B cell (primary cell): ENCODE measurements around the gene XCL2. TPM values are rescaled to one million over a fixed set of nuclear protein-coding genes. Genes with fewer than 3 reads are reported as not detected.

Experiments used
- ATAC-seq: fragments of 200-7000 bp; cut with Tn5 transposase; one replicate; pipeline ENCODE4 v1.10.0; 2021; ENCODE audit warnings: low read depth, mild to moderate bottlenecking, moderate number of reproducible peaks, moderate library complexity
- CTCF ChIA-PET: fragments of 350-600 bp; sonication (Branson Sonifier 250); formaldehyde crosslinking; loops from one replicate; lab custom pipeline; 2021; ENCODE audit warnings: antibody characterized with exemption, inconsistent platforms; lab: Charles Lee
- POLR2A ChIA-PET: fragments of 350-600 bp; sonication (Branson Sonifier 250); formaldehyde crosslinking; loops from one replicate; lab custom pipeline; 2021; ENCODE audit warnings: antibody characterized with exemption; lab: Charles Lee
- DNase-seq: peaks from one replicate; pipeline ENCODE4 v3.0.0; 2013
- H2AFZ ChIP-seq: 2 replicates; pipeline ENCODE4 v1.6.1; 2012; ENCODE audit warnings: mild to moderate bottlenecking, low read depth, low read length; ENCODE audit not compliant: insufficient read depth, poor library complexity, severe bottlenecking
- H3K27ac ChIP-seq, 2 donors: 1 replicate in 1 of 2; 2 replicates in 1 of 2; pipeline ENCODE4 v1.5.1; 2012 to 2013; ENCODE audit warnings: low read length in 2 of 2, mild to moderate bottlenecking in 2 of 2, moderate library complexity in 1 of 2
- H3K27me3 ChIP-seq, 4 experiments: fragments of 200-600 bp in 1 of 4; sonication (generic) in 1 of 4; replicated peaks in 1 of 4; 1 replicate in 2 of 4; 2 replicates in 2 of 4; pipeline versions ENCODE4 v1.6.1 to v1.7.0; 2013 to 2016; ENCODE audit warnings: low read length in 3 of 4, mild to moderate bottlenecking in 2 of 4, mixed read lengths in 1 of 4, moderate library complexity in 1 of 4; ENCODE audit not compliant: insufficient read depth in 4 of 4, control insufficient read depth in 3 of 4; ENCODE audit errors: control extremely low read depth in 1 of 4
- H3K36me3 ChIP-seq, 2 experiments: replicated peaks in 1 of 2; 1 replicate in 1 of 2; 2 replicates in 1 of 2; pipeline versions ENCODE4 v1.6.1 to v1.7.1; 2013; ENCODE audit warnings: low read length in 1 of 2; ENCODE audit not compliant: insufficient read depth in 2 of 2, control insufficient read depth in 1 of 2; ENCODE audit errors: control extremely low read depth in 1 of 2, extremely low read depth in 1 of 2
- H3K4me1 ChIP-seq, 2 donors: fragments of 200-600 bp in 1 of 2; sonication (generic) in 1 of 2; 1 replicate in 1 of 2; 2 replicates in 1 of 2; pipeline versions ENCODE4 v1.5.1 to v1.6.1; 2013 to 2017; ENCODE audit warnings: low read length in 2 of 2; ENCODE audit not compliant: control insufficient read depth in 2 of 2, insufficient read depth in 2 of 2
- H3K4me2 ChIP-seq: replicated peaks from 2 replicates; pipeline ENCODE3; 2012; ENCODE audit warnings: mild to moderate bottlenecking, low read depth, low read length; ENCODE audit not compliant: poor library complexity, severe bottlenecking
- H3K4me3 ChIP-seq, 5 experiments: fragments of 200-600 bp in 1 of 5; sonication (generic) in 1 of 5; 1 replicate in 3 of 5; 2 replicates in 2 of 5; pipeline versions ENCODE4 v1.5.1 to v1.7.0; 2011 to 2016; ENCODE audit warnings: low read length in 4 of 5, mild to moderate bottlenecking in 4 of 5, low read depth in 2 of 5, control low read depth in 1 of 5, moderate library complexity in 1 of 5; ENCODE audit not compliant: insufficient read depth in 1 of 5; ENCODE audit errors: control extremely low read depth in 1 of 5, extremely low read depth in 1 of 5
- H3K79me2 ChIP-seq: fragments of 200-600 bp; sonication (generic); one replicate; pipeline ENCODE4 v1.6.0; 2016; ENCODE audit warnings: low read length; ENCODE audit not compliant: control insufficient read depth, insufficient read depth
- H3K9ac ChIP-seq: fragments of 200-600 bp; sonication (generic); 2 replicates; pipeline ENCODE4 v1.6.1; 2017; ENCODE audit warnings: mild to moderate bottlenecking, low read length, moderate library complexity
- H3K9me3 ChIP-seq, 3 donors: one replicate each; pipeline versions ENCODE4 v1.6.1 to v1.7.1; 2013; ENCODE audit warnings: low read length in 2 of 3; ENCODE audit not compliant: control insufficient read depth in 2 of 3, insufficient read depth in 1 of 3; ENCODE audit errors: control extremely low read depth in 1 of 3
- H4K20me1 ChIP-seq: 2 replicates; pipeline ENCODE4 v1.6.0; 2012; ENCODE audit warnings: mild to moderate bottlenecking, low read length; ENCODE audit not compliant: insufficient read depth, control insufficient read depth, poor library complexity, severe bottlenecking
- H3K27ac Mint-ChIP-seq: one replicate; pipeline ENCODE4 v1.8.0; 2021; ENCODE audit warnings: mixed read lengths
- H3K27me3 Mint-ChIP-seq: one replicate; pipeline ENCODE4 v1.8.0; 2021; ENCODE audit warnings: mixed read lengths
- H3K4me1 Mint-ChIP-seq: one replicate; pipeline ENCODE4 v1.8.0; 2021; ENCODE audit warnings: mixed read lengths
- H3K4me3 Mint-ChIP-seq: one replicate; pipeline ENCODE4 v1.8.0; 2021; ENCODE audit warnings: mixed read lengths
- H3K9me3 Mint-ChIP-seq: one replicate; pipeline ENCODE4 v1.8.0; 2022; ENCODE audit warnings: mixed read lengths; ENCODE audit not compliant: insufficient read depth
- CTCF ChIP-seq: fragments of 200-600 bp; IDR thresholded peaks from one replicate; pipeline ENCODE4 v1.8.0; 2022; ENCODE audit warnings: antibody characterized with exemption, mild to moderate bottlenecking
- EZH2 ChIP-seq: IDR thresholded peaks from 2 replicates; pipeline ENCODE4 v1.6.1; 2012; ENCODE audit warnings: borderline replicate concordance, low read depth, mild to moderate bottlenecking, moderate library complexity, low read length; ENCODE audit not compliant: insufficient read depth, poor library complexity, severe bottlenecking
- WGBS: methylation state at CpG from one replicate; pipeline ENCODE4 v1.1.5; 2013; ENCODE audit warnings: missing lambda C conversion rate; ENCODE audit not compliant: insufficient coverage; 5-methylcytosine and 5-hydroxymethylcytosine counted together
- intact Hi-C: fragments of 100-400 bp; cut with micrococcal nuclease; formaldehyde crosslinking; loops from one replicate; pipeline ENCODE4 v1.10.0; 2022
- polyA plus RNA-seq: library from polyadenylated mRNA; depleted of rRNA; stranded (reverse); fragments of >200 nt; gene quantifications from 2 replicates; pipeline ENCODE4 v1.2.3, GENCODE V29; 2012
- total RNA-seq, 2 donors: library from RNA; stranded (reverse); fragments of 120-200 nt in 1 of 2; gene quantifications; 1 replicate in 1 of 2; 2 replicates in 1 of 2; pipeline versions ENCODE4 v1.2.3 to v1.2.4, GENCODE V29; 2013 to 2022

Gene XCL2
- total and polyA plus RNA-seq, 2 donors (not counting 1 experiment from before 2014, with no cell fraction given) = 1.5 TPM; not detected in 1

- ChIA-PET CTCF (no interaction called here), POLR2A (no interaction called here)
- Histone ChIP-seq H3K27me3 (peaks cover 0 to 11% (median 0%) of the 10 kb centered on the region in 4 experiments), H3K36me3 (no peaks in the 10 kb centered on the region), H3K9me3 (no peaks in the 10 kb centered on the region), H3K4me3 (no peak overlapping the region), H4K20me1 (no peaks in the 10 kb centered on the region), H3K4me2 (no peak overlapping the region), H3K79me2 (no peaks in the 10 kb centered on the region), H3K4me1 (no peaks in the 10 kb centered on the region), H2AFZ (no peak overlapping the region), H3K9ac (no peak overlapping the region), H3K27ac (no peak overlapping the region)
- peaks cover 22% of the 10 kb centered on the region for H3K27me3 Mint-ChIP-seq
- no peak for DNase-seq
- no peaks in the 10 kb centered on the region for H3K4me1 Mint-ChIP-seq
- H3K9me3 Mint-ChIP-seq = peaks cover 3% of the 10 kb centered on the region
- intact Hi-C loops = no loop called here
- no peak overlapping the region for H3K27ac Mint-ChIP-seq
- WGBS = no CpG with 5 or more reads among the region's 4 CpGs
- TF ChIP-seq CTCF (no peak), EZH2 (no peak)
- H3K4me3 Mint-ChIP-seq = no peak overlapping the region
- no peak for ATAC-seq
These were observed 23.0 kb downstream of the XCL2 start for GRCh38 chr1:168520832-168521231.

- WGBS = no CpG with 5 or more reads among the region's 6 CpGs
- peaks cover 22% of the 10 kb centered on the region for H3K27me3 Mint-ChIP-seq
- no peak overlapping the region for H3K27ac ChIP-seq
- no peak overlapping the region for H3K27ac Mint-ChIP-seq
- no peaks in the 10 kb centered on the region for H3K9me3 ChIP-seq
- H3K4me2 ChIP-seq = no peak overlapping the region
- ChIA-PET POLR2A (no interaction called here), CTCF (no interaction called here)
- DNase-seq (no peak), ATAC-seq (no peak)
- no peak overlapping the region for H3K4me3 ChIP-seq
- no peak for TF ChIP-seq EZH2
- H3K4me1 ChIP-seq = no peaks in the 10 kb centered on the region
- intact Hi-C loops = no loop called here
- peaks cover 3% of the 10 kb centered on the region for H3K9me3 Mint-ChIP-seq
- peaks cover 0 to 11% (median 0%) of the 10 kb centered on the region in 4 experiments for H3K27me3 ChIP-seq
- no peaks in the 10 kb centered on the region for H3K79me2 ChIP-seq
- H4K20me1 ChIP-seq = no peaks in the 10 kb centered on the region
- no peak overlapping the region for H3K4me3 Mint-ChIP-seq
- no peaks in the 10 kb centered on the region for H3K36me3 ChIP-seq
- H3K4me1 Mint-ChIP-seq = no peaks in the 10 kb centered on the region
- H3K9ac ChIP-seq = no peak overlapping the region
- no peak overlapping the region for H2AFZ ChIP-seq
These were observed 23.6 kb downstream of the XCL2 start for GRCh38 chr1:168520052-168520751.
